GM19099 (cell line): ENCODE measurements around the gene ITGB2.
A peak's percentile ranks its signal among the peaks of the same experiment; 100 is the strongest.

Source experiments
- POLR2A ChIP-seq: IDR thresholded peaks from 3 replicates; pipeline ENCODE4 v1.6.1; 2011; ENCODE audit warnings: low read depth; ENCODE audit not compliant: insufficient read length; ENCODE audit errors: extremely low read depth

ITGB2 gene

GRCh38 chr21:44892536-44893277, 28.0 kb downstream of the ITGB2 start:
- no peak for TF ChIP-seq POLR2A

GRCh38 chr21:44892095-44892494, 28.6 kb downstream of the ITGB2 start:
- TF ChIP-seq POLR2A: no peak

DNA sequence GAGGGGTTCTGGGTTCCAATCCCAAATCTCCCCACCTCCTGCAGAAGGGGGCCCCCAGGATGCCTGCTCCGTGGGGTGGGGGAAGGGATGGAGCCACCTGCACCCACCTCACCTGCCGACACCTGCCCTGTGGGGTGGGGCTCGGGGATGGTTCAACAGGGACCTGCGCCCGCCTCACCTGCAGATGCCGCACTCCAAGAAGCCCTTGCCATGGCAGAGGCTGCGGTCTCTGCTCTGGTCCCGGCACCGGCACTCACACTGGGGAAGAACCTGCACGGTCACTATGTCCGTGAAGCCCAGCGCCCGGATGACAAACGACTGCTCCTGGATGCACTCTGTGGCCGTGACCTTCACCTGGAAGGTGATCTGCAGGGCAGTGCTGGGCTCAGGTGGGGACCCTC, 29.1 kb downstream of the ITGB2 start:
- no peak for TF ChIP-seq POLR2A

DNA sequence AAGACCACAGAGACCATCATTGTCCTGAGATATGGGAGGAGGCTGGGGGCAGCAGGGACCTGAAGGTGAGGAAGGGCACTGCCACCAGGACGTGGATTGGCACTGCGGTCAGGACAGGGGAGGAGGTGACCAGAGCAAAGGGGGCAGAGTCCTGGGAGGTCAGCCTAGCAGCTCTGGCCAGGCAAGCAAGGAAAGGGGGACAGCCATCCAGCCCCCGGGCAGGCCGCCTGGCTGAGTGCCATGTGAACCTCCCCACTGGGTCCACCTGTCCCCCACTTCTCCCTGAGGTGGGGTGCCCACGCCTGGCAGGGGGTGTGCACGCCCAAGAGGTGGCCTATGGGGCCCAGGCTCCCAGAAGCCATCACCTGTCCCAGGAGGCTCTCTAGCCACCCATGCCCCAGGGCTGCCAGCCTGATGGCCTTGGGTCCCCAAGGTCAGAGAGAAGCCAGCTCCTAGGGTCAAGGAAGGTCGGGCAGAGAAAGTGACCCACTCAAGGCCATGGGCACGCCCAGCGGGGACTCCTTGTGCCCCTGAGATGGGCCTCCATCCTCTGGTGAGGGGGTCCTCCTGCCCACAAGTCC, 29.6 kb downstream of the ITGB2 start:
- no peak for TF ChIP-seq POLR2A

- TF ChIP-seq POLR2A: peak; percentile 23
These were observed 30.3 kb downstream of the ITGB2 start for GRCh38 chr21:44890338-44890931.

- no peak for TF ChIP-seq POLR2A
These were observed 30.9 kb downstream of the ITGB2 start for GRCh38 chr21:44889625-44890337.

DNA sequence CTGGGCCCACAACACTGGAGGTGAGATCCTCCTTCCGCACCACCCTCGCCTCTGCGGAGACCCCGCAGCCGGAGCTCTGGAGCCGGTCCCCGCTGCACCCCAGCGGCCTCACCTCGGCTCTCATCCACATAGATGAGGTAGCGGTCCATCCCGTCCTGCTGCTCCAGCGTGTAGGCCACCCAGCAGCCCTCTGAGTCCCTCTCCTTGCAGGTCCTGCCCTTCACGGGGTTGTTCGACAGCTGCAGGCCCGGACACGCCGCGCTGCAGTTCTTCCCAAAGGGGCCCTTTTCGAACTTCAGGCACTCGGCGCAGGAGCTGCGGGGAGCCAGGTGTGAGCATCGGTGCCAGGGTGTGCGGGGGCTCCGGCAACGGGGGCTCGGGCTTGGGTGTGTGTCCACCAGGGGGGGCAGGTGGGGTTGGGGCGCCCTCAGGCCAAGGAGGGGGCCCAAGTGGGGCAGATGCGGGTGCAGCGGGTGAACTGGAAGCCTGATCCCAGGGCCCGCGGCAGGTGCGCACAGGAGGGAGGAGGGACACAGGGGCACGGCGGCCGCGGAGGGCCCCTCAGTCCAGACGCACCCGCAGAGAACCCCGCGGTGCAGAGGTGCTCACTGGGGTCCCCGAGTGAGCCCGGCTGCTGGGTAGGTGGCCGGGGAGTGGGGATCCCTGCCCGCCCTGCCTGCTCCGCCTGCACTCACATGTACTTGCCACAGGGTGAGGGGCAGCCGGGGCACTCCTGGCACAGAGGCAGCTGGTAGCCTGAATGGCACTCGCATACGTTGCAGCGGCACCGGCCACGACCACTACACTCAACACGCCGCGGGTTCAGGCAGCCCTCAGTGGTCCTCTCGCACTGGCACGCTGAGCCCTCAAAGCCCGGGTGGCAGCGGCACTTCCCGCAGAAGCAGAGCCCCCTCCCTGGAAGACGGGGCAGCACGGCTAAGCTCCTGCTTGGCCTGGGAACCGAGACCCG, 31.8 kb downstream of the ITGB2 start:
- TF ChIP-seq POLR2A: peak; percentile 25

- TF ChIP-seq POLR2A: no peak
These were observed 32.7 kb downstream of the ITGB2 start for GRCh38 chr21:44887807-44888580.

- no peak for TF ChIP-seq POLR2A
These were observed 33.4 kb downstream of the ITGB2 start for GRCh38 chr21:44887126-44887806.

- no peak for TF ChIP-seq POLR2A
These were observed 34.3 kb downstream of the ITGB2 start for GRCh38 chr21:44886113-44887075.

- TF ChIP-seq POLR2A: no peak
These were observed 35.1 kb downstream of the ITGB2 start for GRCh38 chr21:44885615-44886014.

GRCh38 chr21:44884097-44884496, 36.6 kb downstream of the ITGB2 start:
- no peak for TF ChIP-seq POLR2A
